TTC549 (cell line): Measurements from ENCODE around the gene PGLYRP2.

Experiments
- FAIRE-seq: peaks from 2 replicates; lab custom pipeline; 2012; peaks lifted over from hg19 to GRCh38; lab: Jason Lieb, UNC

PGLYRP2 gene

DNA sequence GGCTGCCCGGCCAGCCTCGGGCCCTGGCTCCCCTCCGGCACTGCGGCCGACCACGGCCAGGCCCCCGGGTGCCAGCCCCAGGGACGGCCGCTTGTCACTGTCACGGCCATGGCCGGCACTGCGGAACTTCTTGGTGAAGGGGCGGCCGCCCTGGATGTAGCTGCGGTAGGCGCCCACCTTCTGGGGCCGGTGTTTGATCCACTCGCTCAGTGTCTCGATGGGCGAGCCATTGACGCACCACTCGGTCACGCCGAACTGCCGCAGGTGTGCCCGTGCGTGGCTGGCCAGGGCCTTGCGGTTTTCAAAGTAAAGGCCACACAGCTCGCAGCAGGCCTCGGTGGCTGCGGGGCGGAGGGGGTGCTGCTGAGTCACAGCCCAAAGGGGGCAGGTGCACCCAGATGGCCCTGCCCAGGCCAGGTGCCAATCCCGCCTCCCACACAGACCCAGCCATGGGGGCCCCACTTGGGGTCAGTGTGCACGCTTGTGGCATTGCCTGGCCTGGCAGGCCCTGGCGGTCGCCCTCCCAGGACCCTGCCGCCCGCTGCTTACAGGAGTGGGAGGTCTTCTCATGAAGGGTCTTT lies 54.5 kb downstream of the PGLYRP2 start:
- no peak for FAIRE-seq

DNA sequence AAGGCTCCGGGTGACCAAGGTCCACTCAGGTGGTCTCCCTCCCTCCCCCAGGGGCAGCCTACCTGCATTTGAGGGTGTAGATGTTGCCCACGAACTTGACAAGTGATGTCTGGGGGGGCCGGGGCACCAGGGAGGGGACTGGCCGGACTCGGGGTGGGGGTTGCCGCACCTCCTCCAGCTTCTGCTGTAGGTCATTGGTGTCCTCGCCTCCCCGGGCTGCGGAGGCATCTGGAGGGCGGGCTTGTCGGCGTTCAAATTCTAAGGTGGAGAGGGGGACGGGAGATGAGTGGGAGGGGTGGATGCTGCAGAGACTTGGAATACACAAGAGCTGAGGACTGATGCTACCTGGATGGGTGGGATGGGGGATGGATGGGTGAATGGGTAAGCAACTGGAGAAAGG lies 55.2 kb downstream of the PGLYRP2 start:
- FAIRE-seq, result no peak

DNA sequence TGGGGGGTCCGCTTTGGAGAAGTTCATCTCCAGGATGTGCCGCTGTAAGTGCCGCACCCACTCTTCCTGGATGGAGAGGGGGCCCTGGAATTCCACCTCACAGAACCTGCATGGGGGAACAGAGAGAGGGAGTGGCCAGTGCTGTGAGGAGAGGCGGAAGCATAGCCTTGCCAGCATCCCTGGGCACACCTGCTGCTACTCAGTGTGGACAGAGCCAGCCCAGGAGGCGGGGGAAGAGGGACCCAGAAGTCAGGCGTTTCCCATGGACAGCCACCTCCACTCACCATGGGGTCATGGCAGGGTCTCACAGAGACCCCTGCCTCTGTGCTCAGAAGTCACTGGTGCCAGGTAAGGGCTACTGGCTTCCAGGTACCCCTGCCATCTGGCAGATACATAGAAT lies 56.2 kb downstream of the PGLYRP2 start:
- no peak for FAIRE-seq

GRCh38 chr19:15422296-15423075 lies 56.8 kb downstream of the PGLYRP2 start:
- FAIRE-seq, result no peak

- FAIRE-seq, result no peak
These were observed 57.5 kb downstream of the PGLYRP2 start for GRCh38 chr19:15421721-15422260.

GRCh38 chr19:15421136-15421695 lies 58.1 kb downstream of the PGLYRP2 start:
- no peak for FAIRE-seq

GRCh38 chr19:15419413-15420025 lies 59.8 kb downstream of the PGLYRP2 start:
- FAIRE-seq, result no peak
